ENCODE measurements around the gene SNX13. TPM values are rescaled to one million over a fixed set of nuclear protein-coding genes. Genes with fewer than 3 reads are reported as not detected.

Gene SNX13
- total RNA-seq, 1 experiment from 2014 or later, result 29.0 TPM

DNA sequence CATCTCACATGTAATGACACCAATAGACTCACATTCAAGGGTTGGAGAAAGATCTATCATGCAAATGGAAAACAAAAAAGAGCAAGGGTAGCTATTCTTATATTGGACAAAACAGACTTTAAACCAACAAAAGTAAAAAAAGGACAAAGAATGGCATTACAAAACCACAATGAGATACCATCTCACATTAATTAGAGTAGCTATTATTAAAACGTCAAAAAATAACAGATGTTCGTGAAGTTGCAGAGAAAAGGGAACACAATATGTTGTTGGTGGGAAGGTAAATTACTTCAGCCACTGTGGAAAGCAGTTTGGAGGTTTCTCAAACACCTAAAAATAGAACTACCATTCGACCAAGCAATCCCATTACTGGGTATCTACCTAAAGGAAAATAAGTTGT, 197.0 kb downstream of the SNX13 start:
- no peak overlapping the region for H3K27ac Mint-ChIP-seq
- Histone ChIP-seq H2BK12ac (ENCODE audit: insufficient read length, low read depth, low read length) (no peak overlapping the region), H3K56ac (ENCODE audit: insufficient read length, low read depth, low read length) (no peak overlapping the region), H3T11ph (ENCODE audit: low read length) (no peak overlapping the region), H4K8ac (replicated peaks; ENCODE audit: insufficient read length, low read depth, low read length) (no peak overlapping the region), H2BK15ac (ENCODE audit: low read depth, low read length) (no peak overlapping the region), H2BK20ac (ENCODE audit: low read depth, low read length, poor library complexity, severe bottlenecking) (no peak overlapping the region), H3K79me2 (ENCODE audit: insufficient read depth, low read length) (no peaks in the 10 kb centered on the region), H4K91ac (ENCODE audit: insufficient read length, low read depth, low read length) (no peak overlapping the region), H2AFZ (ENCODE audit: low read length) (no peak overlapping the region), H3K23ac (ENCODE audit: insufficient read length, low read depth, low read length) (no peak overlapping the region), H3K9me3 (ENCODE audit: control insufficient read depth, low read depth, low read length) (no peaks in the 10 kb centered on the region), H2BK120ac (ENCODE audit: low read depth, low read length, poor library complexity, severe bottlenecking) (no peak overlapping the region), H3K4ac (ENCODE audit: low read depth, low read length) (no peak overlapping the region), H4K5ac (ENCODE audit: insufficient read length, low read depth, low read length) (no peak overlapping the region), H3K9ac (ENCODE audit: extremely low read depth, insufficient read length, low read length) (no peak overlapping the region), H3K27me3 (ENCODE audit: insufficient read depth, low read length) (no peaks in the 10 kb centered on the region), H3K14ac (ENCODE audit: insufficient read depth, low read length) (no peak overlapping the region), H2BK5ac (ENCODE audit: insufficient read length, low read length) (no peak overlapping the region), H3K4me1 (ENCODE audit: insufficient read depth, low read length) (peaks cover 2% of the 10 kb centered on the region; the same call in 1 of the 2 replicates), H3K4me2 (ENCODE audit: insufficient read depth, insufficient read length, low read length) (no peak overlapping the region), H3K27ac (ENCODE audit: insufficient read length, low read depth, low read length) (no peak overlapping the region), H2AK5ac (ENCODE audit: insufficient read length, low read length) (no peak overlapping the region), H3K79me1 (ENCODE audit: insufficient read depth, low read depth, low read length, poor library complexity, severe bottlenecking) (no peaks in the 10 kb centered on the region), H3K18ac (ENCODE audit: insufficient read length, low read depth, low read length) (no peak overlapping the region), H3K23me2 (ENCODE audit: insufficient read length, low read depth, low read length, poor library complexity, severe bottlenecking) (no peaks in the 10 kb centered on the region), H4K20me1 (ENCODE audit: control insufficient read depth, insufficient read depth, insufficient read length) (no peaks in the 10 kb centered on the region)
- no peaks in the 10 kb centered on the region for H3K27me3 Mint-ChIP-seq (ENCODE audit: low read depth)
- no peak for DNase-seq
- H3K4me1 Mint-ChIP-seq, result peaks cover 13 to 14% of the 10 kb centered on the region in 2 experiments
- H3K36me3 Mint-ChIP-seq (ENCODE audit: insufficient read depth in 1 of 3, low read depth in 3 of 3), result peaks cover 2 to 9% (median 3%) of the 10 kb centered on the region in 3 experiments; a peak in 2 of 7 replicates
- TF ChIP-seq, protein P1, sequence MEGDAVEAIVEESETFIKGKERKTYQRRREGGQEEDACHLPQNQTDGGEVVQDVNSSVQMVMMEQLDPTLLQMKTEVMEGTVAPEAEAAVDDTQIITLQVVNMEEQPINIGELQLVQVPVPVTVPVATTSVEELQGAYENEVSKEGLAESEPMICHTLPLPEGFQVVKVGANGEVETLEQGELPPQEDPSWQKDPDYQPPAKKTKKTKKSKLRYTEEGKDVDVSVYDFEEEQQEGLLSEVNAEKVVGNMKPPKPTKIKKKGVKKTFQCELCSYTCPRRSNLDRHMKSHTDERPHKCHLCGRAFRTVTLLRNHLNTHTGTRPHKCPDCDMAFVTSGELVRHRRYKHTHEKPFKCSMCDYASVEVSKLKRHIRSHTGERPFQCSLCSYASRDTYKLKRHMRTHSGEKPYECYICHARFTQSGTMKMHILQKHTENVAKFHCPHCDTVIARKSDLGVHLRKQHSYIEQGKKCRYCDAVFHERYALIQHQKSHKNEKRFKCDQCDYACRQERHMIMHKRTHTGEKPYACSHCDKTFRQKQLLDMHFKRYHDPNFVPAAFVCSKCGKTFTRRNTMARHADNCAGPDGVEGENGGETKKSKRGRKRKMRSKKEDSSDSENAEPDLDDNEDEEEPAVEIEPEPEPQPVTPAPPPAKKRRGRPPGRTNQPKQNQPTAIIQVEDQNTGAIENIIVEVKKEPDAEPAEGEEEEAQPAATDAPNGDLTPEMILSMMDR (conservative IDR thresholded peaks at IDR 0.05), result no peak
- no CpG with 5 or more reads among the region's 3 CpGs for WGBS (ENCODE audit: extremely low coverage, insufficient read length, low lambda C conversion rate)
- H3K9me3 Mint-ChIP-seq, result peaks cover 0 to 2% of the 10 kb centered on the region in 2 experiments; a peak in 3 of 5 replicates
- no peak overlapping the region for H3K4me3 Mint-ChIP-seq
